NCI-H2029 treated with DMSO at 0.1 percent for 48 hours (cell line): ENCODE data around the gene C16orf92.
"Not testable (repeated sequence)": the region's sequence is repeated elsewhere in the genome, so short reads cannot be mapped to it uniquely, and the experiment has no call there.

Experiments
- DNase-seq: peaks from one replicate; lab custom pipeline; 2025; lab: John Stamatoyannopoulos, UW

Gene C16orf92

DNA sequence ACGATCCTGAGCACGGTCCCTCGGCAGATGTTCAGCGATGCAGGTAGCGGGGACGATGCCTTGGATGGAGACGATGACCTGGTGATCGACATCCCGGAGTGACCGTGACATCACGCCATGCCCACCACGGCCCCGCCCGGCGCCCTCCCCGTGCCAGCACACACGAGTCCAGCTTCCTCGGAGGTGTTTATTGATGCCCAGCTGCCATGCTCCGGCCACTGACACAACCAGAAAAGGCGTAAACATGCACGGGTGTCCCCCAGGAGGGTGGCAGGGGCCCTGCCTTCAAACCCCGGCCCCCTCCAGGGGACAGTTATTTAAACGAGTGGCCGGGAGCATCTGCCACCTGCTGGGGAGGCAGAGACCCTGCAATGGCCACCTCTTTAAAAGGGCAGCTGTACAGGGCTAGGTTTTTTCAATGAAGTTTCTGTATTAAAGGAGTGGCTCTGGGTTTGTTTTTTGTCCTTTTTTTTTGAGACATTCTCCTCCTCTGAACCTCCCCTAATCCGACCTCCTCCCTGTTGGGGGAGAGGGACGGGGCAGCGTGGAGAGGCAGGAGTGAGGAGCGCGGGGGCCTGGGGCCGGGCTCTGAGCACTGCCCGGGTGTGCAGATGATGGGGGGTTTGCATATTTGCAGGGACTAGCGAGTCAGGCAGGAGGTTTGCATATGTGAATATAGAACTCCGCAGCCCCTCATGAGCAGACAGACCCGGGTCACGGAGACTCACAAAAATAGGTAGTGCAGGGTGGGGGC lies 17.5 kb upstream of the C16orf92 start:
- DNase-seq = peak; percentile 24

GRCh38 chr16:30006095-30006473 lies 16.9 kb upstream of the C16orf92 start:
- no peak for DNase-seq

DNA sequence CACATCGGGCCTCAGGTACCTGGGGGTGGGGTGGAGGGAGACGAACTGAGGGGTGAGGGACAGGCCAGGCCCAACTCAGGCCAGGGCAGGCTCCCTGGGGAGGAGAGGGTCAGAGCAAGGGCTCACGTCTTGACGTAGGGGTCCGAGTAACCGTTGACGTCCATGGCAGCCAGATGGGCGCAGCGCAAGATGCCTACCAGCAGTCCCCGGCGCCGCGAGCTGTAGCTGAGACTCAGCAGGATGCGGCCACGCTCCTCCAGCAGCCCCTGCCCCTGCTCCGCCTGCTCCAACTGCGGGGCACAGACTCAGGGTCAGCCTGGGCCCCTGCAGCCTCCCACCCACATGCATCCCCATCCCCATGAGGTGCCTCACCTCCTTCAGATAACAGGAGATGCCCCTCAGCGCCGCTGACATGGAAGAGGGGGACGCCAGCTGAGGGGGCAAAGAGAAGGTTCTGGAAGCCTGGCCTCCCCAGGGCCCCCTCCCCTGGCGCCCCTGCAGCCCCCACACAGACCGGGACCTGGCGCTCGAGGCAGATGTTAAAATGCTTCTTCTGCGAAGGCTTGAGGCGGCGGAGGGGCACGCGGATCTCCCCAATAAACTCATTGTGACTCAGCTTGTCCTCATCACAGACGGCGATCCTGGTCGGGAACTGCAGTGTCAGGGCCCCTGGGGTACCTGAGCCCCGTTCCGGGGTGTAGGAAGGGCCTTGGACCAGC lies 16.2 kb upstream of the C16orf92 start:
- DNase-seq = no peak

- DNase-seq = no peak
Observed at GRCh38 chr16:30007378-30007895, 15.6 kb upstream of the C16orf92 start.

- DNase-seq = no peak
Observed at GRCh38 chr16:30009085-30009862, 13.7 kb upstream of the C16orf92 start.

GRCh38 chr16:30009990-30010843 lies 12.8 kb upstream of the C16orf92 start:
- DNase-seq = no peak

DNA sequence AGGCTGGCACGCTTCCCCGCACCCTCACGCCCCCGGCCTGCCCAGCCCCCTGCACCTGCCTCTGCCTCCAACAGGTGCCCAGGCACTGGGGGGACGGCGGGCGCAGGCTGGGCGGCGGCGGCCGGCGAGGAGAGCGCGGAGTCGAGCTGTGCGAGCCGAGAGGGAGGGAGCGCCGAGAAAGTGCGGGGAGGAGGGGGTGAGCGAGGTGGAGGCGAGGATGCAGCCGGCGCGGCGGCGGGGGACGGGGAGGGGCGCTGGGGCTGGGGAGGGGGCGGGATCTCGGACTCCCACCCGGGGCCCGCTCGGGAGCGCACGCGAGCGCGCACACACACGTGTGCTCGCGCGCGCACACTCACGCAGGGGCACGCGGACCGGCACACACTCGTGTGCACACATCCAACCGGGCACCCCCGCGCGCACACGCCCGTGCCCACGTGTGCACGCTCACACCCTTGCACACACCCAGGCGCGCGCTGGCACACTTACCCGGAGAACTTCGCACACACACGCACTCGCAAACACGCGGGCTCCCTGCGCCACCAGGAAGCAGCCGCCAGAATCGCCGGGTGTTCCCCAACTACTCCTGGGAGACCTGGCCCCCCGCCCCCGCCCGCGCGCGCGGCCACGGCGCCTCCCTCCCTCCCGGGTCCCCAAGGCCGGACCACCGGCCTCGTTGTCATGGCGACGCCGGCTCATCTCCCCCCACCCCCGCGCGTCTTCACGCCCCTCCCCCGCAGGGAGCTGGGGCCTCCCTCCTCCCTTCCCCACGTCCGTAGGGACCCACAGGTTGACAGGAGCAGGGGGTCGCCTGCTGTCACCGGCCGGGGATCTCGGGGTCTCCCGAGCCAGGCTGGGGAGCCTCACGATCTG lies 11.9 kb upstream of the C16orf92 start, which contains the start of gene DOC2A:
Gene DOC2A (minus strand): TSS at position 184 of the 870 bp plus-strand sequence. CDS start 805 bp downstream, outside the sequence.
- no peak for DNase-seq

DNA sequence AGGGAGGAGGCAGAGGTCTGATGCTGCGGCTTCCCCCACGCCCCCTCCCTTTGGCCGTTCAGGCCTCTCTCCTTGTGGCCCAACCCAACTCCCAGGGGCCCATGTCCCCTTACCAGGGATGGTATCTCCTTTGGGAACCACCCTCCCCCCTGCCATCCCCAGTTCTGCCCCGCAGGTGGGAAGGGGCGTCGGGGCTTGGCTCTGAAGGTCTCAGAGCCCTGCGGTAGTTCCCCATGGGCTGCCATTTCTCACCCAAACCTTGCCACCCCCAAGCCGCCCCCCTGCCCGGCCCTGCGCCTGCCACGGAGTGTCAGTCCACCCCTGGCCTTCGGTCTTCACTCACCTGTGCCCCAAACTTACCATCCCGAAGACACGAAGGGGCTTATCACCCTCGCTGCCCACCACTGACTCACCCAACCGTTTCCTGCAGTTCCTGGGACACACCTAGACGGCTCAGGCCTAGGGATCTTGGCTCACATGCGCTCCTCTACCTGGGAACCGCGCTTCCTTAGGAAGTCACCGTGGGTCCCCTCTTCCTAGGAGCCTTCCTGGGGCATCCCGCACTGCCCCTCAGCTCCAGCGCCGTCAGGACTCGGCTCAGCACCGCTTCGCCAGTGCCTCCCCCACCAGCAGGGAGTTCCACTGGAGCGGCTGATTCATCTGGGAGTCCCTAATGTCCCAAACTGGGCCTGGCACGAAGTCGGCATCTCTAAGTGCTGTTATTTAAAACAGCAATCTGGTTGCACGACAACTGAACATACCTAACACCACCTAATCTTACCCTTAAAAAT lies 11.1 kb upstream of the C16orf92 start:
- DNase-seq = no peak

- not testable (repeated sequence) for DNase-seq
Observed at GRCh38 chr16:30012598-30012997, 10.4 kb upstream of the C16orf92 start.

- not testable (repeated sequence) for DNase-seq
Observed at GRCh38 chr16:30015450-30015849, 7.5 kb upstream of the C16orf92 start.

- DNase-seq = no peak
Observed at GRCh38 chr16:30016555-30017276, 6.3 kb upstream of the C16orf92 start.

- DNase-seq = no peak
Observed at GRCh38 chr16:30017277-30017656, 5.7 kb upstream of the C16orf92 start.

DNA sequence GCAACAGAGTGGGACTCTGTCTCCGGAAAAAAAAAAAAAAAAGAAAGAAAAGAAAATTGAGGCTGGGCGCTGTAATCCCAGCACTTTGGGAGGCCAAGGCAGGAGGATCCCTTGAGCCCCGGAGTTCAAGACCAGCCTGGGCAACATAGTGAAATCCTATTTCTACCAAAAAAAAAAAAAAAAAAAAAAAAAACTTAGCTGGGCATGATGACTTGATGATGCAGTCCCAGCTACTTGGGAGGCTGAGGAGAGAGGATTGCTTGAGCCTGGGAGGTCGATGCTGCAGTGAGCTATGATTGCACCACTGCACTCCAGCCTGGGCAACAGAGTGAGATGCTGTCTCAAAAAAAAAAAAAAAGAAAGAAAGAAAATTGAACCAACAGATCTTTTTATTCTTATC lies 5.1 kb upstream of the C16orf92 start:
- DNase-seq = not testable (repeated sequence)

GRCh38 chr16:30018731-30019158 lies 4.3 kb upstream of the C16orf92 start:
- no peak for DNase-seq

GRCh38 chr16:30023586-30023985 lies 588 bp downstream of the C16orf92 start:
- no peak for DNase-seq

DNA sequence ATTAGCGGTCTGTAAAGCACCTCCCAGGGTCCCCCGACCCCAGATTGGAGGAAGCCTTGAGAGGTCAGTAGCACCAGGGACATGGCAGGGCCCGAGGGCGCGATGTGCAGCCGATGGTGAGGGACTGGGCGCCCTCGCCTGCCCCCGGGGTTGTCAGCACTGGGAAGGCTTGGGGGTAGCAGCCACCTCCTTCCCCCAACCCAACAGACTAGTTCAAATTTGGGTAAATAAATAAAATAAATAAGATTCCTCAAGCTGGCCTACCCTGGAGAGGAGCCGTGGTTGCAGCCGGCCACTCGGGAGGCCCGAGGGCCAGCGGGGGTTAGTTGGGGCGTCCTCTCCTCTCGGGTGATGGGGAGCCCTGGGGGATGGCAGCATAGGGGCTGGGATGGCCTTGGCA lies 1.5 kb downstream of the C16orf92 start:
- DNase-seq = no peak

DNA sequence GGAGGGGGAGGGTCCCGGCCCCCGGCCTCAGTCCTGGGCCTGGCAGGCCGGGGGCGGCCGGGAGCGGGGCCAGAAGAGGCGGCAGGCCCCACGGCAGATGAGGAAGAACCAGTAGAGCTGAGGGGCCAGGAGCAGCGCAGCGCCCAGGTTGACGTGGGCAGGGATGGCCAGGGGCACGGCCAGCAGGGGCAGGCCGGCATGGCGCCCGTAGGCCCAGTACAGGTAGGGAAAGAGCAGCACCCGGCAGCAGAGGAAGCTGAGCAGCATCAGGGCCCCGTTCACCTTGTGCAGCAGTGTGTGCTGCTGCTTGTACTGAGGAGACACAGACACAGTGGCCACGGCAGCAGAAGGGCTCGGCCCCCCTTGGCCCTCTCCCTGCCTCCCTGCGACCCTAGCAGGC lies 2.2 kb downstream of the C16orf92 start:
- DNase-seq = no peak

DNA sequence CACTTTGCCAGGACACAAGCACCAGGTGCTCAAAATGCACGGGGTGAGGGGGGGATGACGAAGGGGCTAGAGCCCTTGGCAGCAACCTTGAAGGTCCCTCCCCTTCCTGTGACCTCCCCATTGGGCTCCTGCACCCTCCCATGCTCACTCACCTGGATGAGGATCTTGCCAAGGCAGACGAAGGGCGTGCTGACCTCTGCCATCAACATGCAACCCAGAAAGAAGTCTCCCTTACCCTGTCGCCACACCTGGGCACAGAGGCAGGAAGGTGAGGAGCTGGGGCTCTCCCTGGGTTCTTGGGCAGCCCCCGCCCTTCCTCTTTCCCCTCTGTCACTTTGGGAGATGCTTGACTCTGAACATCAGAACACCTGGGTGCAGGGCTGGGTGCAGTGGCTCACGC lies 2.6 kb downstream of the C16orf92 start:
- DNase-seq = no peak

GRCh38 chr16:30026449-30026848 lies 3.5 kb downstream of the C16orf92 start:
- DNase-seq = no peak
